NCI-H2196 treated with DMSO at 0.1 percent for 48 hours (cell line): Measurements from ENCODE around the gene RGS1.

Experiments
- DNase-seq: peaks from one replicate; lab custom pipeline; 2025; ENCODE audit not compliant: unreplicated experiment; lab: John Stamatoyannopoulos, UW

Gene RGS1

GRCh38 chr1:192579010-192579738 is 3.6 kb downstream of the RGS1 start:
- DNase-seq: no peak

DNA sequence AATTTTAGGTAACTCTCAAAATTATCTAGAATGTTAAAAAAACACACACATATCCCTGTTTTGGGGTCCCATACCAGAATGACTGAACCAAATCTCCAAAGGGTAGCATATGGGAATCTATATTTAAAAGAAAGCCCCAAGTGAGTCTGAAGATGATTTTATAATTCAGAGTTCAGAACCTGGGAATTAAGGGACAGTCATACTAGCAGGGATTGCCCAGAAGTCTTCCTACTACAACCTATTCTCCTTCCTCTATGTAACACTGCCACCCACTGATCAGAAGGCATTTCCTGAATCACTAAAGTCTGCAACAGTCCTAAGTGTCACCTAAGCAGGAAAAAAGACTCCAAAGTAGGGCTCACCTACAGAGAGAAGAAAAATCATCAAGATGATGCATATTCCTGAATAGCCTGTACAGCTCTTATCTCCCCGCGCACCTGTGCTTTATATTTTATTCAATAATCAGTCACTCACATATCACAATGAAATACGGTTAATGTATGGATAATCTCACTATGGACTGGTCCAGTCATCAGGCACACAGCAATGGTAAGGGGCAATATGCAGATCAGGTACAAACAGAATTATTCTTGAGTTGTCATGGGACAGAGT is 4.9 kb downstream of the RGS1 start:
- DNase-seq: no peak

- no peak for DNase-seq
Measured at GRCh38 chr1:192581131-192581927, 5.8 kb downstream of the RGS1 start.

DNA sequence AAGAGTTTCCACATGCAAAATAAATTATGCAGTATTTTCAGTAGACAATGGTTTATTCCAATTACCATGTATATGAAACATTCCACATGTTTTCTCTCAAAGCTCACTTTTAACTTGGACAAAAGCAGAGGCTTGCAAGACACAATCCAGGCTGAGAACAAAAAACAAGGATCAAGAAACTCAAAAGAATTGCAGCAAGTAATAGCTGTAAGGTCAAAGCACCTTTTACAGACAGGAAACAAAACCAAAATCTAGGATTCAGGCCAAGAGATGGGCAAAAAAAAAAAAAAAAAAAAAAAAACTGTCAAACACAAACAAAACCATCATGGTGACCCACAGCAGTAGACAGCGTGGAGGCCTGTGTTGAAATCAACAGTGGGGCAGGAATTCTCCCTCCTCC is 9.3 kb downstream of the RGS1 start:
- DNase-seq: no peak

DNA sequence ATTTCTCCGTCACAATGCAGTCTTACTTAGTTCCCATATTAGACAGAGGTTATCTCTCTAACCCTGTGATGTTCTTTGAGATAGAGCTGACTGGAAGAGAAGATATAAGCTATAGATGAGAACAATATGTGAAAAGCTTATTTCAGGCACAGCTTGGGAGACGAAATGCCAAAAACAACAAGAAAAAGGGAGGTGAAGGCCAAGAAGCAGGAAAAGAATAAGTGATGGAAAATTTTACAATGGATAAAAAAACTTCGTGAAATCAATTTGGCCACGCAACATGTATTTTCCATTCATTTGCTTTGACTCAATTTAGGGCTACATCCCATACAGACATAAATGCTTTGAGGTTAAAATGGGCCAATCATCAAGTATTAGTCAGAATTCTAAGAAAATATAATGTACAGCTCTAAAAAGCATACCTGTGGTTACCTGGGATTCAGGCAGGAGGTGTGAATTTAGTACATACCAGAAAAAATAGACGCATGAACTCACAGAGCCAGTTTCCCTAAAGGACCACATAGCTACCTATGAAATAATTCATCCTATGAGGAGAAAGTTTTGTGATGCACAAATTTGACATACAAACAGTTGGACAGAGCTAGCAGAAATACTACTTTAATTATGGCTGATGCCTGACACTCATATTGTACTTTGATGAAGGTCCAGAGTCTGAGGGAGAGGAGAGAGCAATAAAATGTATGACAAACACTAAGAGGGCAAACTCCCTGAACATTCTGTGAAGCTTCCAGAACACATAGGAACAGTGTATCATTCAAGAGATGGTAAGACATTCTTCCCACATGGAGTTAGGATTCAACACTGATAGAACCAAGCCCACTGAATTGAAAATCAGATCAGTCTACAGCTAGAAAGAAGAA is 12.1 kb downstream of the RGS1 start:
- DNase-seq: no peak

- no peak for DNase-seq
Measured at GRCh38 chr1:192588546-192588945, 13.0 kb downstream of the RGS1 start.

- no peak for DNase-seq
Measured at GRCh38 chr1:192589813-192590212, 14.2 kb downstream of the RGS1 start.

- DNase-seq: no peak
Measured at GRCh38 chr1:192592517-192592916, 16.9 kb downstream of the RGS1 start.

GRCh38 chr1:192592981-192593708 is 17.6 kb downstream of the RGS1 start:
- no peak for DNase-seq

DNA sequence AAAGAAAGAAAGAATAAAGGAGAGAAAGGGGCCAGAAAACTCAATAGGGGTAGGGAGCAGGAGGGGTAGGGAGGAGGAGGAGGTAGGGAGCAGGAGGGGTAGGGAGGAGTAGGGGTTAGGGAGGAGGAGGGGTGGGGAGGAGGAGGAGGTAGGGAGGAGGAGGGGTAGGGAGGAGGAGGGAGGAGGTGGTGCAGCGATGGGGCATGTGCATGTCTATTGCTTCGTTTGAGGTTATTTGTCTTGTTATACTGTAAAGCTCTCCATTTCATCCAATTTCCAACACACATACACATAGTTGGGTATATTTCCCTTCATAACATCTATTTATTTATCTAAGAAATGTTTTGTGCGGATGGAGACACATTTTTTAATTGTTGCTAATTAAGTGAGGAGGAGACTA is 19.7 kb downstream of the RGS1 start:
- DNase-seq: no peak

GRCh38 chr1:192598589-192598988 is 23.0 kb downstream of the RGS1 start:
- DNase-seq: no peak

DNA sequence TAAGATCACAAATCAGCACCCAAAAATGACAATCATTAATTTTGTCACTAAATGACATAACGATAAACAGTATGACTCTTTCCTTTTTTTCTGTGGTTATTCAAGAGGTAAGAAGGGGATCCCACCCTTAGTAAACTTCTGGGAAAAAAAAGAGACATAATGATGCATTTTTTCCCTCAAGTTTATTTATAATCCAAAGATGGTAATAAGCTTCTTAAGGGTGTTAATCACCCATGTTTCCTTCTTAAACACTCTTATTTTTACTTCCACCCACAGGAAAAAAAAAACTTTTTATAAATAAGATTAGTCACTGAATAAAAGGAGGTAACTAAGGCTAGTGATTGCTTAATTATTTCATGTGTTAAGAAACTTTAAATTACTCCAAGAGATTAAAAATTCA is 24.7 kb downstream of the RGS1 start:
- DNase-seq: no peak

DNA sequence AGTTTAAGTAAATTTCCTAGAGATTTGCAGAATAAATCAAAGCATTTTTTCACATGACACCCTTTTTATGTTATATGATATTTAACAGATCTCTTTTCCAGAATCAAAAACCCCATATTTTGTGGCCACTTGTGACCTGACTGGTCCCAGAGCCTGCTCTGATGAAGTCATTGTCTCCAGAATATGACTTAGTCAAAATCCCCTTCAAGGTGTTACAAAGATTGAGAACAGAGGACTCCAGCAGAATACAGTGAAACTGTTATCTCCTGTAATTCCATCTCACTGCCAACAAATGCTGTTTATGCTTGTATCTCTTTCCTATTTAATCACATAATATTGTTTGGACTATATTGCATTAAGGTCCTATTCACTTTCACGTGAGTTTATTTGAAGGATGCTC is 25.6 kb downstream of the RGS1 start:
- no peak for DNase-seq

DNA sequence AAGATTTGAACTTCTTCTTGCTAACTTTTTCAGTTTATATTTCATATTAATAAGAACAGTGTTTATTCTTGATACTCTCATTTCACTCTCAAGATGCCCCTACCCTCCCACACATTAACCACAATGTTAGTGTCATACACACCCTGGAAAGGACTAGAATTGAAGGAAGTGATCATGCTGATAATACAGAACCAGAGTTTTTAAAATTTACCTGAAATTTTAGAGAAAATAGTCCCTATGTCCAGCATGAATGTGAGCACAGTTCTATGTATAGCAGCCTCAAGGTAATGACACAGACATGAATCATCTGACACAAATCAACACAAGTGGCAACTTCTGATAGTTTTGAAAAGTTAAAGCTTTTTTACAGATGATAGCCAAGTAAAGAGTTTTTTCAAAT is 26.0 kb downstream of the RGS1 start:
- no peak for DNase-seq

- DNase-seq: no peak
Measured at GRCh38 chr1:192602757-192603156, 27.2 kb downstream of the RGS1 start.

DNA sequence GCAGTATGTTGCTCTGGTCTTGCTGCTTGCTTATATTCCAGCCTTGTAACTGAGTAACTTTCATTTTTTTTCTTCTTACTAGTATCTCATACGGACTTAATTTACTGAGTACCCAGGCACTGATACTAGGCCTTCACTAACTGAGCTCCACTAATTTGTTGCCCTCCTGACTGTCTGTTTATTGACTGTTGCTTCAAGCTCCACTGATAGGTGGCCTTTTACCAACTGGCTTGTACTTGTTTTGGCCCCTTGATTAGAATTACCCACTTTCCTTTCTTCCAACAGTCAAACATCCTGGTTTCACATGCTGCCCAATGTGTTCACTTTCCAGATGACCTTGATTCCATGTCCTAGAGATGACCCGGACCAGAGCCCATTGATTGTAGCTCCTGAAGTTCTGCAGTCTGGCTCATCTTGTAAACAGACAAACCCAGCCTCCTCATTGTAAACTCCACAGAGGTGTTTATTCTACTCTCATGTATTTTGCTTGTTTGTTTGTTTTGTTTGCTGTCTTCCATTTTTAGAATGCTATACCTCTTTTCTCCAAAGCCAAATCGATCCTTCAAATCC is 27.7 kb downstream of the RGS1 start:
- DNase-seq: no peak

GRCh38 chr1:192604979-192605620 is 29.5 kb downstream of the RGS1 start:
- DNase-seq: no peak

DNA sequence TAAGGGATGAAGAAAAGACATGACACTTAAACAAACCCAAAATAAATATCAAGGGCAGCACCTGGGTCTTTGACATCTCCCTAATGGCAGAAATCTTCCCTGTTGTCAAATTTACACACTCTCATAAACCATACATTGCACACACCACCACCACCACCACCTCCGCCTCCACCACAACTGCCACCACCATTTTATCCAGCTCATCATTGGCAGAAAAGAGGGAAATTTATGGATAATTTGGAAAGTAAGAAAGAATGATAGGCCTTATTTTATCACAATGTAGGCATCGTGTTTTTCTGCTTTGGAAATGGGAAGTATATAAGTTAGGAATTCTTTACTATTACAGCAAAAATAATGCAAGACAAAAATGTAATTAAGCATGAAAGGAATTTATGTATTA is 33.1 kb downstream of the RGS1 start:
- no peak for DNase-seq
